OCI-LY1 (cell line): ENCODE results near the gene CD2.

Experiments
- H2AFZ ChIP-seq: fragments of 200-600 bp; sonication (generic), shearing (Covaris generic); 2 replicates; pipeline ENCODE4 v1.6.0; 2014; ENCODE audit warnings: antibody characterized with exemption, mild to moderate bottlenecking, low read length
- H3F3A ChIP-seq: fragments of 200-600 bp; sonication (generic), shearing (Covaris generic); 2 replicates; pipeline ENCODE4 v1.6.0; 2014; ENCODE audit warnings: mild to moderate bottlenecking, antibody characterized with exemption, low read length, moderate library complexity; ENCODE audit not compliant: insufficient read depth
- H3K27ac ChIP-seq: fragments of 200-600 bp; sonication (generic); 2 replicates; pipeline ENCODE4 v1.5.1; 2014; ENCODE audit warnings: low read length, mixed run types, mild to moderate bottlenecking, low read depth; ENCODE audit not compliant: poor library complexity, severe bottlenecking
- H3K27me3 ChIP-seq: fragments of 200-600 bp; sonication (generic); 2 replicates; pipeline ENCODE4 v1.6.0; 2014; ENCODE audit warnings: antibody characterized with exemption, mild to moderate bottlenecking, low read length, moderate library complexity; ENCODE audit not compliant: insufficient read depth
- H3K36me3 ChIP-seq: fragments of 200-600 bp; sonication (generic); 2 replicates; pipeline ENCODE4 v1.6.1; 2014; ENCODE audit warnings: mild to moderate bottlenecking, antibody characterized with exemption, low read length, moderate library complexity, mixed read lengths; ENCODE audit not compliant: insufficient read depth
- H3K4me1 ChIP-seq: fragments of 200-600 bp; sonication (generic); 2 replicates; pipeline ENCODE4 v1.5.1; 2014; ENCODE audit warnings: mild to moderate bottlenecking, low read length, moderate library complexity; ENCODE audit not compliant: insufficient read depth, severe bottlenecking
- H3K4me2 ChIP-seq: fragments of 200-600 bp; sonication (generic), shearing (Covaris generic); 2 replicates; pipeline ENCODE4 v1.6.1; 2014; ENCODE audit warnings: low read length
- H3K4me3 ChIP-seq: fragments of 200-600 bp; sonication (generic); 2 replicates; pipeline ENCODE4 v1.5.1; 2014; ENCODE audit warnings: low read length, low read depth, mild to moderate bottlenecking, mixed read lengths; ENCODE audit not compliant: poor library complexity, severe bottlenecking
- H3K79me2 ChIP-seq: fragments of 200-600 bp; shearing (Covaris generic); 2 replicates; pipeline ENCODE4 v1.6.1; 2016; ENCODE audit warnings: mixed run types, low read length, mixed read lengths; ENCODE audit not compliant: insufficient read depth
- H3K9ac ChIP-seq: fragments of 200-600 bp; sonication (generic), shearing (Covaris generic); 2 replicates; pipeline ENCODE4 v1.6.1; 2014; ENCODE audit warnings: mild to moderate bottlenecking, low read length, mixed read lengths
- H3K9me2 ChIP-seq: fragments of 200-600 bp; sonication (generic), shearing (Covaris generic); 2 replicates; pipeline ENCODE4 v1.6.1; 2014; ENCODE audit warnings: low read depth, mild to moderate bottlenecking, low read length, mixed read lengths
- H3K9me3 ChIP-seq: fragments of 200-600 bp; shearing (Covaris generic); 2 replicates; pipeline ENCODE4 v1.6.1; 2014; ENCODE audit warnings: low read length, mixed read lengths
- H4K20me1 ChIP-seq: fragments of 200-600 bp; sonication (generic), shearing (Covaris generic); 2 replicates; pipeline ENCODE4 v1.6.0; 2016; ENCODE audit warnings: mild to moderate bottlenecking, low read length; ENCODE audit not compliant: insufficient read depth
- CTCF ChIP-seq: fragments of 200-600 bp; sonication (generic), shearing (Covaris generic); IDR thresholded peaks from 2 replicates; pipeline ENCODE4 v1.5.1; 2017; ENCODE audit warnings: mild to moderate bottlenecking, antibody characterized with exemption, low read length, moderate library complexity, mixed read lengths
- EZH2 ChIP-seq: fragments of 200-600 bp; sonication (generic), shearing (Covaris generic); IDR thresholded peaks from 2 replicates; pipeline ENCODE4 v1.8.0; 2017; ENCODE audit warnings: borderline replicate concordance, mixed run types, mild to moderate bottlenecking, antibody characterized with exemption, low read length, moderate library complexity, mixed read lengths

CD2 gene

DNA sequence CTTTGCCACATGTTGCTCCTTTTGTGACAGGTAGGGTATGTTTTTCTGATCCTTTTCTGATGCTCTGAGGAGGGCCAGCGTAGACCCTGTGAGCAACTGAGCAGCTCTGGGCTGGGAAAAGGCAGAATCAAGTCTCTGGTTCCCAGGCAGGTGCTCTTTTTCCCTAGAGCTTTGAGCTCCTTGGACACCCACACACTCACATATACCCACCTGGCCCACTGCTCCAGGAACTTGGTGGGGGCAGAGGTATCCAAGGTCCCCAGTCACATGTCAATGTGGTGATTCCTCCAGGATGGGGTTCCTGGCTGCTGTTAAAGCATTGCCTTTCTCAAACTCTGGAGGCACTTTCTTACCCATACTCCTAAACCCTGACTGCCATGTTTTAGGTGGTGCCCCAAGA lies 5.4 kb downstream of the CD2 start:
- Histone ChIP-seq H3K36me3 (no peaks in the 10 kb centered on the region), H3K27me3 (no peaks in the 10 kb centered on the region), H3K27ac (no peak overlapping the region), H3K9me2 (no peaks in the 10 kb centered on the region), H3K4me1 (no peaks in the 10 kb centered on the region), H3K4me2 (no peak overlapping the region), H3K79me2 (no peaks in the 10 kb centered on the region), H3F3A (no peaks in the 10 kb centered on the region), H3K9ac (no peak overlapping the region), H3K9me3 (no peaks in the 10 kb centered on the region), H4K20me1 (no peaks in the 10 kb centered on the region), H3K4me3 (no peak overlapping the region), H2AFZ (no peak overlapping the region)
- TF ChIP-seq EZH2, result no peak
- TF ChIP-seq CTCF, result no peak

DNA sequence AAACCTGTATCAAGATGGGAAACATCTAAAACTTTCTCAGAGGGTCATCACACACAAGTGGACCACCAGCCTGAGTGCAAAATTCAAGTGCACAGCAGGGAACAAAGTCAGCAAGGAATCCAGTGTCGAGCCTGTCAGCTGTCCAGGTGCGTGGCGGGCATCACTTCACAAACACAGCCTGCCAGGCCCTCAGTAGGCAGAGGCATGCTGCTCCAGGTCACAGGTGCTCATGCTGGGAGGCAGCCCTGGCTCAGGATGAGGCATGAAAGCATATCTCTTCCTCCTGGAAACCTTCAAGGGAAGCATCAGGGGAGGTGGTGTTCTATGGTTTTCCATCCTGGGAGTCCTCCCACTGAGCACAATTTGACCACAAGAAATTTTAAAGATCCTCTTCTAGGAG lies 6.3 kb downstream of the CD2 start:
- Histone ChIP-seq H4K20me1 (no peaks in the 10 kb centered on the region), H3K9ac (no peak overlapping the region), H3F3A (no peaks in the 10 kb centered on the region), H2AFZ (no peak overlapping the region), H3K79me2 (no peaks in the 10 kb centered on the region), H3K4me2 (no peak overlapping the region), H3K27me3 (no peaks in the 10 kb centered on the region), H3K9me2 (no peaks in the 10 kb centered on the region), H3K4me1 (no peaks in the 10 kb centered on the region), H3K4me3 (no peak overlapping the region), H3K36me3 (no peaks in the 10 kb centered on the region), H3K9me3 (no peaks in the 10 kb centered on the region), H3K27ac (no peak overlapping the region)
- TF ChIP-seq EZH2, result no peak
- no peak for TF ChIP-seq CTCF

DNA sequence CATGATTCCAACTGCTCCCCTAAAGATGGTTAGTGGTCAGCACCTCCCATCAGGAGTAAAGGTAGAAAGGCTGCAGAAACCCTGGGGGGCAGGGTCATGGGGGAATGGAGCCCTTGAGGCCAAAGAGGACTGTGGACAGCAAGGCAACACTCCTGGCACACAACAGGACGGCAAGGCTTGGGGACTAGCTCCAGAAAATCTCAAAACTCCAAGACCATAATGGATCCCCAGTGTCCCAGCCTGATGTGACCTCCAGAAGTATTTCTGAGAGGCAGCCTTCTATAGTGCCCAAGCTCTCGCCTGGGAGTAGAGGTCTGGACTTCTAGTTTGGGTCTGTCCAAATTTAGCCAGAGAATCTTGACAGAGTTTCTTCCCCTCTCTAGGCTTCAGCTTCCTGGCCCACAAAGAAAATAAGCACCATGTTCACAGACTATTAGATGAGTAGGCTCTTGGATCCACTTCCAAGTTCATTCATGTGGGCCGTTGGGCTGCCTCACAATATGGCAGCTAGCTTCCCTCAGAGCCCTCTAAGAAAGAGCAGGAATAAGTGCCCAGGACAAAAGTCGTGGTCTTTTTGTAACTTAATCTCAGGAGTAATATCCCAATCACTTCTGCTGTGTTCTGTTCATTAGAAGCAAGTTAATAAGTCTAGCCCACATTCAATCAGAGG lies 6.9 kb downstream of the CD2 start:
- H3K4me3 ChIP-seq, result no peak overlapping the region
- H3K79me2 ChIP-seq, result no peaks in the 10 kb centered on the region
- TF ChIP-seq EZH2 (no peak), CTCF (no peak)
- no peaks in the 10 kb centered on the region for H3K36me3 ChIP-seq
- H3F3A ChIP-seq, result no peaks in the 10 kb centered on the region
- H3K4me1 ChIP-seq, result no peaks in the 10 kb centered on the region
- H2AFZ ChIP-seq, result no peak overlapping the region
- H3K9ac ChIP-seq, result no peak overlapping the region
- no peak overlapping the region for H3K27ac ChIP-seq
- H3K9me2 ChIP-seq, result no peaks in the 10 kb centered on the region
- H4K20me1 ChIP-seq, result no peaks in the 10 kb centered on the region
- H3K9me3 ChIP-seq, result no peaks in the 10 kb centered on the region
- H3K4me2 ChIP-seq, result no peak overlapping the region
- no peaks in the 10 kb centered on the region for H3K27me3 ChIP-seq
